K562 (cell line): ENCODE results near the gene ZNF385D. TPM values are rescaled to one million over a fixed set of nuclear protein-coding genes. Genes with fewer than 3 reads are reported as not detected.

Experiments
- ATAC-seq: fragments of 200-7000 bp; cut with Tn5 transposase; 3 replicates; pipeline ENCODE4 v1.9.1; 2020; ENCODE audit warnings: moderate library complexity
- BruUV-seq: library from RNA; stranded (reverse); fragments of 400-500 nt; replicated peaks from 2 replicates; lab custom pipeline; 2021; lab: Mats Ljungman, UMichigan
- CTCF ChIA-PET: fragments of 300-600 bp; formaldehyde crosslinking; extraction: SDS; loops from one replicate; lab custom pipeline; 2021; ENCODE audit warnings: low intra/inter-chr PET ratio; lab: Yijun Ruan, JAX
- POLR2A ChIA-PET: fragments of 300-600, 350-650 bp; sonication (Branson Sonifier 250); formaldehyde crosslinking; extraction: SDS; loops from one replicate; lab custom pipeline; 2021; ENCODE audit warnings: antibody characterized with exemption, inconsistent platforms; lab: Yijun Ruan, JAX
- DNase-seq, 4 experiments: peaks; one replicate each; pipeline versions ENCODE4 v3.0.0 to v3.0.0-alpha.2; 2011 to 2018; ENCODE audit warnings: low spot score in 3 of 4, mixed read lengths in 3 of 4; ENCODE audit errors: extremely low read depth in 1 of 4
- FAIRE-seq: peaks from 2 replicates; lab custom pipeline; 2011; peaks lifted over from hg19 to GRCh38; lab: Jason Lieb, UNC
- H2AFZ ChIP-seq: 2 replicates; pipeline ENCODE4 v1.6.0; 2011; ENCODE audit warnings: low read depth, low read length, control low read depth, inconsistent platforms
- H3K27ac ChIP-seq: fragments of 200-600 bp; 3 replicates; pipeline ENCODE4 v1.8.0; 2011; ENCODE audit warnings: low read depth, mild to moderate bottlenecking, control low read depth, inconsistent platforms, low read length, moderate library complexity, mixed read lengths; ENCODE audit errors: extremely low read depth
- H3K27me3 ChIP-seq, 2 experiments: fragments of 300-600 bp in 1 of 2; 2 replicates in 1 of 2; 3 replicates in 1 of 2; pipeline versions ENCODE4 v1.6.0 to v1.8.0; 2011; ENCODE audit warnings: inconsistent platforms in 2 of 2, low read length in 2 of 2, mild to moderate bottlenecking in 1 of 2, mixed read lengths in 1 of 2, moderate library complexity in 1 of 2; ENCODE audit not compliant: control insufficient read depth in 2 of 2, insufficient read depth in 2 of 2
- H3K36me3 ChIP-seq: fragments of 300-600 bp; 3 replicates; pipeline ENCODE4 v1.8.0; 2011; ENCODE audit warnings: mild to moderate bottlenecking, low read length, inconsistent platforms; ENCODE audit not compliant: control insufficient read depth, insufficient read depth
- H3K4me1 ChIP-seq, 2 experiments: fragments of 200-600 bp in 1 of 2; replicated peaks in 1 of 2; 2 replicates in 1 of 2; 3 replicates in 1 of 2; pipeline versions ENCODE4 v1.5.1 to v1.8.0; 2011; ENCODE audit warnings: inconsistent platforms in 2 of 2, low read length in 2 of 2, mild to moderate bottlenecking in 1 of 2, mixed read lengths in 1 of 2, moderate library complexity in 1 of 2; ENCODE audit not compliant: control insufficient read depth in 2 of 2, insufficient read depth in 2 of 2
- H3K4me2 ChIP-seq: 2 replicates; pipeline ENCODE4 v1.6.1; 2011; ENCODE audit warnings: low read length, control low read depth, inconsistent platforms, mixed read lengths; ENCODE audit not compliant: insufficient read depth
- H3K4me3 ChIP-seq: fragments of 200-600 bp; sonication (generic), shearing (Covaris generic); 2 replicates; pipeline ENCODE4 v1.5.1; 2016; ENCODE audit warnings: control low read depth, inconsistent platforms
- H3K79me2 ChIP-seq: fragments of 200-600 bp; 3 replicates; pipeline ENCODE4 v1.8.0; 2011; ENCODE audit warnings: low read length, inconsistent platforms; ENCODE audit not compliant: control insufficient read depth, insufficient read depth
- H3K9ac ChIP-seq, 2 experiments: 2 replicates each; pipeline versions ENCODE4 v1.6.0 to v1.6.1; 2011; ENCODE audit warnings: low read depth in 2 of 2, low read length in 2 of 2, control low read depth in 1 of 2, inconsistent platforms in 1 of 2, mild to moderate bottlenecking in 1 of 2, mixed read lengths in 1 of 2; ENCODE audit not compliant: insufficient read depth in 1 of 2
- H3K9me1 ChIP-seq: one replicate; pipeline ENCODE4 v1.6.0; 2011; ENCODE audit warnings: inconsistent platforms, mild to moderate bottlenecking, low read length, moderate library complexity; ENCODE audit not compliant: control insufficient read depth, insufficient read depth
- H3K9me3 ChIP-seq: replicated peaks from 2 replicates; pipeline ENCODE4 v1.5.1; 2011; ENCODE audit warnings: low read depth, low read length, inconsistent platforms; ENCODE audit not compliant: control insufficient read depth, insufficient read depth
- H4K20me1 ChIP-seq: replicated peaks from 2 replicates; pipeline ENCODE4 v1.6.1; 2011; ENCODE audit warnings: low read length, inconsistent platforms, mixed read lengths; ENCODE audit not compliant: control insufficient read depth, insufficient read depth
- KLF1 ChIP-seq: fragments of 450-650 bp; IDR thresholded peaks from 2 replicates; pipeline ENCODE4 v1.6.1; 2016; ENCODE audit warnings: missing genetic modification characterization, missing compliant biosample characterization
- MEF2A ChIP-seq: IDR thresholded peaks from 2 replicates; pipeline ENCODE4 v1.6.1; 2011; ENCODE audit warnings: low read depth, mild to moderate bottlenecking, low read length, moderate library complexity; ENCODE audit not compliant: control insufficient read depth
- NFRKB ChIP-seq: fragments of 450-650 bp; IDR thresholded peaks from 2 replicates; pipeline ENCODE4 v1.6.1; 2016; ENCODE audit warnings: low read depth
- PCBP2 ChIP-seq: fragments of 200-400 bp; formaldehyde crosslinking; IDR thresholded peaks from 2 replicates; pipeline ENCODE4 v1.6.1; 2018; ENCODE audit warnings: low read length, low read depth, mild to moderate bottlenecking, moderate library complexity; ENCODE audit not compliant: poor library complexity, severe bottlenecking
- PREB ChIP-seq: sonication (generic); formaldehyde crosslinking; IDR thresholded peaks from 2 replicates; pipeline ENCODE4 v1.8.1; 2023; ENCODE audit warnings: mild to moderate bottlenecking, missing genetic modification reagents
- SP2 ChIP-seq: IDR thresholded peaks from 2 replicates; pipeline ENCODE4 v1.6.1; 2011; ENCODE audit warnings: mild to moderate bottlenecking, low read depth, low read length, moderate library complexity; ENCODE audit not compliant: poor library complexity, severe bottlenecking; ENCODE audit errors: extremely low read depth
- USF1 ChIP-seq: sonication (generic); formaldehyde crosslinking; IDR thresholded peaks from 2 replicates; pipeline ENCODE4 v1.9.0; 2022; ENCODE audit warnings: mild to moderate bottlenecking, missing genetic modification reagents
- WGBS: fragments of 100-300 bp; shearing (Covaris generic); methylation state at CpG from one replicate; pipeline ENCODE4 v1.1.6; 2016; ENCODE audit warnings: low coverage, mixed read lengths; ENCODE audit not compliant: insufficient coverage; ENCODE audit errors: missing lambda C conversion rate; 5-methylcytosine and 5-hydroxymethylcytosine counted together
- in situ Hi-C: fragments of 300-500 bp; cut with MboI; formaldehyde crosslinking; loops from 4 replicates; pipeline ENCODE4 v1.15.0; 2018; ENCODE audit warnings: inconsistent platforms, mixed read lengths
- intact Hi-C: fragments of 100-400 bp; cut with micrococcal nuclease; formaldehyde crosslinking; loops from 2 replicates; pipeline ENCODE4 v1.14.2; 2022
- polyA plus RNA-seq, 8 experiments: library from polyadenylated mRNA; depleted of rRNA in 4 of 8; stranded (reverse) in 5 of 8; unstranded in 3 of 8; fragments of >200 nt; fragmentation: Nextera tagmentation in 2 of 8; fragmentation: Illumina TruSeq in 1 of 8; extraction: Ambion mirVana in 2 of 8; extraction: Trizol in 1 of 8; gene quantifications; 2 replicates each; pipeline versions ENCODE4 v1.2.1 to v1.2.3, GENCODE V29; 2011 to 2014; ENCODE audit warnings: inconsistent platforms in 1 of 8, missing spikeins in 1 of 8
- total RNA-seq, 7 experiments: library from RNA; depleted of rRNA in 6 of 7; stranded (reverse); fragments of >200 nt in 6 of 7; fragmentation: Illumina TruSeq in 2 of 7; extraction: Trizol in 2 of 7; gene quantifications; 2 replicates each; pipeline versions ENCODE4 v1.2.1 to v1.2.3, GENCODE V29; 2011 to 2021; ENCODE audit warnings: low replicate concordance in 1 of 7
- TF ChIP-seq, protein P1 (sequence below): sonication (generic); formaldehyde crosslinking; IDR thresholded peaks from 2 replicates; pipeline ENCODE4 v1.8.0; 2022; ENCODE audit warnings: missing genetic modification reagents, mild to moderate bottlenecking, moderate library complexity, borderline replicate concordance
- TF ChIP-seq, protein P2 (sequence below), 2 experiments: IDR thresholded peaks; 2 replicates each; pipeline ENCODE4 v1.6.1; 2011; ENCODE audit warnings: borderline replicate concordance in 1 of 2, control low read depth in 1 of 2, low read depth in 1 of 2, low read length in 1 of 2, mild to moderate bottlenecking in 1 of 2, mixed read lengths in 1 of 2, moderate library complexity in 1 of 2; ENCODE audit not compliant: insufficient read depth in 1 of 2, insufficient read length in 1 of 2, poor library complexity in 1 of 2, severe bottlenecking in 1 of 2; ENCODE audit errors: extremely low read depth in 1 of 2
- TF ChIP-seq, protein P3 (sequence below): sonication (generic); formaldehyde crosslinking; IDR thresholded peaks from 2 replicates; pipeline ENCODE4 v1.9.0; 2022; ENCODE audit warnings: mild to moderate bottlenecking, missing genetic modification reagents

Gene ZNF385D
- total and polyA plus RNA-seq, 9 of the 15 experiments (the other 6 are each of a cell fraction or from before 2014, with no cell fraction given) = 0.14 to 1.7 (median 0.51) TPM

- TF ChIP-seq PCBP2 (no peak), KLF1 (tag) (no peak), MEF2A (no peak), NFRKB (no peak), SP2 (no peak)
- TF ChIP-seq, protein P1, sequence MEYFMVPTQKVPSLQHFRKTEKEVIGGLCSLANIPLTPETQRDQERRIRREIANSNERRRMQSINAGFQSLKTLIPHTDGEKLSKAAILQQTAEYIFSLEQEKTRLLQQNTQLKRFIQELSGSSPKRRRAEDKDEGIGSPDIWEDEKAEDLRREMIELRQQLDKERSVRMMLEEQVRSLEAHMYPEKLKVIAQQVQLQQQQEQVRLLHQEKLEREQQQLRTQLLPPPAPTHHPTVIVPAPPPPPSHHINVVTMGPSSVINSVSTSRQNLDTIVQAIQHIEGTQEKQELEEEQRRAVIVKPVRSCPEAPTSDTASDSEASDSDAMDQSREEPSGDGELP (CRISPR knock-in tag) = no peak
These were observed 343.3 kb downstream of the ZNF385D start (continued) for GRCh38 chr3:21407743-21408142.

DNA sequence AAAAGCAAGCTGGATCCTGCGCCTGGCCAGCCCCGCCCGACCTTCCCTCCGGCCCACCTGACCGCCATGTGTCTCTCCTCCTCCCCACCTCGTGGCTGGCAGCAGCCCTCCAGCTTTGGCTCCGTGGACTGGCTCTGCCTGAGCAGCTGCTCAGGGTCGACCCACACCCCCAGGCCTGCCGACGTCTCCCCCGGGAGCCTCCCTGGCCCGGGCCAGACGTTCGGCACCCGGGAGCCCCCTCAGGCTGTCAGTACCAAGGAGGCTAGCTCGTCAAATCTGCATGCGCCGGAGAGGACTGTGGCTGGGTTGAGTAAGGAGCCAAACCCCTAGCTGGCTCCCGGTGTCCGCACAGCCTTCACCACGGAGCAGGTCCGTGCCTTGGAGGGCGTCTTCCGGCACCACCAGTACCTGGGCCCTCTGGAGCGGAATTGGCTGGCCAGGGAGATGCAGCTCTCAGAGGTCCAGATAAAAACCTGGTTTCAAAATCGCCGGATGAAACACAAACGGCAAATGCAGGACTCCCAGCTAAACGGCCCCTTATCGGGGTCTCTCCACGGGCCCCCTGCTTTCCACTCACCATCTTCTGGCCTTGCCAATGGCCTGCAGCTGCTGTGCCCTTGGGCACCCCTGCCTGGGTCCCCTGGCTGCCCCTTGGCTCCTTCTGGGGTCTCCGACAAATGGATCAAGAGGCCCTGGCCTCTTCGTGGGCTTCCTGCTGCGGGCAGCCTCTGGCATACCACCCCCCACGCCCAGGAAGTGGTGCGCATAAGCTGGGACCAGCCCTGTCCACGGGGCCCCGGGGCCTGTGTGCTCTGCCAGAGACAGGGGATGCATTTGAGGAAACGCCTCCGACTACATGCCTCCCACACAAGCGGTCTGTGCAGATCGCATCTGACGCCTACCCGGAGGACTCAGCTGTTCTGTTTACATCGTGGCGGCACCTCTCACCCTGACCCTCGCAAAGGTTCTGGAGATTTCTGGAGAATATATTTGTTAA is 345.0 kb downstream of the ZNF385D start:
- H2AFZ ChIP-seq = peak overlapping the region; percentile 86
- intact Hi-C loops = no loop called here
- H3K27me3 ChIP-seq = no peaks in the 10 kb centered on the region
- 3% methylated on average over 47 of the region's 47 CpGs for WGBS
- in situ Hi-C loops = no loop called here
- peaks cover 0 to 10% of the 10 kb centered on the region in 2 experiments; a peak in 1 of 5 replicates for H3K4me1 ChIP-seq
- FAIRE-seq = peak; percentile 76
- peak; percentile 85 for ATAC-seq
- CTCF ChIA-PET = no interaction called here
- BruUV-seq = no TSS peak
- no peaks in the 10 kb centered on the region for H3K9me1 ChIP-seq
- H3K27ac ChIP-seq = peak overlapping the region; percentile 56; the same call in 2 of the 3 replicates
- peak in 3 of 4 experiments; percentile 12 to 59 (median 21) for DNase-seq
- H3K79me2 ChIP-seq = peaks cover 7% of the 10 kb centered on the region; the same call in 1 of the 3 replicates
- peak overlapping the region; percentile 73 for H3K4me2 ChIP-seq
- H3K9me3 ChIP-seq = no peaks in the 10 kb centered on the region
- H3K36me3 ChIP-seq = no peaks in the 10 kb centered on the region
- H3K4me3 ChIP-seq = peak overlapping the region; percentile 37
- POLR2A ChIA-PET = interaction anchor here (0.6 kb wide), 1 partner anchor 180 kb away, joined by 3 read pairs; no protein-coding TSS in a partner anchor
- H3K9ac ChIP-seq = peak overlapping the region; percentile 44 to 83
- H4K20me1 ChIP-seq = no peaks in the 10 kb centered on the region
- TF ChIP-seq PREB (CRISPR knock-in tag) = no peak
- TF ChIP-seq, protein P2, sequence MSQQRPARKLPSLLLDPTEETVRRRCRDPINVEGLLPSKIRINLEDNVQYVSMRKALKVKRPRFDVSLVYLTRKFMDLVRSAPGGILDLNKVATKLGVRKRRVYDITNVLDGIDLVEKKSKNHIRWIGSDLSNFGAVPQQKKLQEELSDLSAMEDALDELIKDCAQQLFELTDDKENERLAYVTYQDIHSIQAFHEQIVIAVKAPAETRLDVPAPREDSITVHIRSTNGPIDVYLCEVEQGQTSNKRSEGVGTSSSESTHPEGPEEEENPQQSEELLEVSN (IDR thresholded peaks at IDR 0.05; ENCODE audit: borderline replicate concordance in 1 of 2, extremely low read depth in 1 of 2, insufficient read depth in 1 of 2, insufficient read length in 1 of 2, low read depth in 1 of 2, low read length in 1 of 2, poor library complexity in 1 of 2, severe bottlenecking in 1 of 2) = peak; percentile 72 to 92
- TF ChIP-seq USF1 (CRISPR knock-in tag) = peak; percentile 44; the same call in 1 of the 2 replicates
- TF ChIP-seq, protein P3, sequence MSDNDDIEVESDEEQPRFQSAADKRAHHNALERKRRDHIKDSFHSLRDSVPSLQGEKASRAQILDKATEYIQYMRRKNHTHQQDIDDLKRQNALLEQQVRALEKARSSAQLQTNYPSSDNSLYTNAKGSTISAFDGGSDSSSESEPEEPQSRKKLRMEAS (CRISPR knock-in tag) = peak; percentile 84
